Type B pancreatic cell (in vitro differentiated cells): ENCODE measurements around the gene PRPF4. TPM values are rescaled to one million over a fixed set of nuclear protein-coding genes. Genes with fewer than 3 reads are reported as not detected.
"Not testable (repeated sequence)": the region's sequence is repeated elsewhere in the genome, so short reads cannot be mapped to it uniquely, and the experiment has no call there.

Experiments used
- DNase-seq: peaks from one replicate; pipeline ENCODE4 v3.0.0; 2021; ENCODE audit warnings: mixed read lengths; ENCODE audit not compliant: unreplicated experiment; ENCODE audit errors: extremely low spot score
- H3K27ac Mint-ChIP-seq: 2 replicates; pipeline ENCODE4 v1.8.0; 2021; ENCODE audit warnings: mild to moderate bottlenecking, mixed read lengths
- H3K27me3 Mint-ChIP-seq: 2 replicates; pipeline ENCODE4 v1.8.0; 2021; ENCODE audit warnings: mixed read lengths
- H3K36me3 Mint-ChIP-seq: 2 replicates; pipeline ENCODE4 v1.8.0; 2021; ENCODE audit warnings: mixed read lengths
- H3K4me1 Mint-ChIP-seq: one replicate; pipeline ENCODE4 v1.8.0; 2021; ENCODE audit warnings: mixed read lengths; ENCODE audit not compliant: unreplicated experiment
- H3K4me3 Mint-ChIP-seq: 2 replicates; pipeline ENCODE4 v1.8.0; 2021; ENCODE audit warnings: mild to moderate bottlenecking, mixed read lengths
- H3K9me3 Mint-ChIP-seq: 2 replicates; pipeline ENCODE4 v1.8.0; 2021; ENCODE audit warnings: mixed read lengths
- long read RNA-seq: library from polyadenylated mRNA; unstranded; transcript quantifications from one replicate; pipeline ENCODE4 v2.0.0, GENCODE V29; 2020
- total RNA-seq: library from RNA; stranded (reverse); gene quantifications from 2 replicates; pipeline ENCODE4 v1.2.1, GENCODE V29; 2021; ENCODE audit warnings: low replicate concordance
- TF ChIP-seq, protein P1 (sequence below): fragments of 200-600 bp; sonication (generic); conservative IDR thresholded peaks from 2 replicates; pipeline ENCODE4 v1.5.0; 2021; ENCODE audit warnings: antibody characterized with exemption, mild to moderate bottlenecking

The PRPF4 gene
- 27.2 and 38.0 TPM in 2 replicates for total RNA-seq
- long read RNA-seq, transcript PRPF4-202 (14 exons, 3,212 nt) = major isoform, 179 of 275 reads
- long read RNA-seq, transcript PRPF4-201 (14 exons, 2,787 nt) = minor isoform, 47 of 275 reads
- long read RNA-seq, partial matches to known transcripts = 13 of 275 reads
- long read RNA-seq, other reads (novel, unspliced or antisense) = 36 of 275 reads

- peaks cover 18% of the 10 kb centered on the region for H3K36me3 Mint-ChIP-seq
- TF ChIP-seq, protein P1, sequence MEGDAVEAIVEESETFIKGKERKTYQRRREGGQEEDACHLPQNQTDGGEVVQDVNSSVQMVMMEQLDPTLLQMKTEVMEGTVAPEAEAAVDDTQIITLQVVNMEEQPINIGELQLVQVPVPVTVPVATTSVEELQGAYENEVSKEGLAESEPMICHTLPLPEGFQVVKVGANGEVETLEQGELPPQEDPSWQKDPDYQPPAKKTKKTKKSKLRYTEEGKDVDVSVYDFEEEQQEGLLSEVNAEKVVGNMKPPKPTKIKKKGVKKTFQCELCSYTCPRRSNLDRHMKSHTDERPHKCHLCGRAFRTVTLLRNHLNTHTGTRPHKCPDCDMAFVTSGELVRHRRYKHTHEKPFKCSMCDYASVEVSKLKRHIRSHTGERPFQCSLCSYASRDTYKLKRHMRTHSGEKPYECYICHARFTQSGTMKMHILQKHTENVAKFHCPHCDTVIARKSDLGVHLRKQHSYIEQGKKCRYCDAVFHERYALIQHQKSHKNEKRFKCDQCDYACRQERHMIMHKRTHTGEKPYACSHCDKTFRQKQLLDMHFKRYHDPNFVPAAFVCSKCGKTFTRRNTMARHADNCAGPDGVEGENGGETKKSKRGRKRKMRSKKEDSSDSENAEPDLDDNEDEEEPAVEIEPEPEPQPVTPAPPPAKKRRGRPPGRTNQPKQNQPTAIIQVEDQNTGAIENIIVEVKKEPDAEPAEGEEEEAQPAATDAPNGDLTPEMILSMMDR = no peak
- peaks cover 13% of the 10 kb centered on the region for H3K4me1 Mint-ChIP-seq
- no peaks in the 10 kb centered on the region for H3K9me3 Mint-ChIP-seq
- H3K27ac Mint-ChIP-seq = no peak within 1 kb of the TSS
- peak; percentile 98 for DNase-seq
- H3K4me3 Mint-ChIP-seq = no peak within 1 kb of the TSS
- H3K27me3 Mint-ChIP-seq = no peaks in the 10 kb centered on the region
These were observed at the start of gene PRPF4, which contains the start of gene CDC26 for GRCh38 chr9:113275157-113276131. Gene PRPF4 (plus strand): TSS chr9:113275658. CDS start chr9:113275744, 86 bp downstream. Gene CDC26 (minus strand): TSS chr9:113275572. CDS start chr9:113272507, 3,065 bp downstream.

- no peak overlapping the region for H3K27ac Mint-ChIP-seq
- H3K36me3 Mint-ChIP-seq = peaks cover 5% of the 10 kb centered on the region
- no peaks in the 10 kb centered on the region for H3K27me3 Mint-ChIP-seq
- no peaks in the 10 kb centered on the region for H3K9me3 Mint-ChIP-seq
- peaks cover 31% of the 10 kb centered on the region for H3K4me1 Mint-ChIP-seq
- H3K4me3 Mint-ChIP-seq = no peak overlapping the region
- DNase-seq = no peak
- TF ChIP-seq, protein P1 = no peak
These were observed 48.0 kb upstream of the PRPF4 start for GRCh38 chr9:113227436-113227835.

DNA sequence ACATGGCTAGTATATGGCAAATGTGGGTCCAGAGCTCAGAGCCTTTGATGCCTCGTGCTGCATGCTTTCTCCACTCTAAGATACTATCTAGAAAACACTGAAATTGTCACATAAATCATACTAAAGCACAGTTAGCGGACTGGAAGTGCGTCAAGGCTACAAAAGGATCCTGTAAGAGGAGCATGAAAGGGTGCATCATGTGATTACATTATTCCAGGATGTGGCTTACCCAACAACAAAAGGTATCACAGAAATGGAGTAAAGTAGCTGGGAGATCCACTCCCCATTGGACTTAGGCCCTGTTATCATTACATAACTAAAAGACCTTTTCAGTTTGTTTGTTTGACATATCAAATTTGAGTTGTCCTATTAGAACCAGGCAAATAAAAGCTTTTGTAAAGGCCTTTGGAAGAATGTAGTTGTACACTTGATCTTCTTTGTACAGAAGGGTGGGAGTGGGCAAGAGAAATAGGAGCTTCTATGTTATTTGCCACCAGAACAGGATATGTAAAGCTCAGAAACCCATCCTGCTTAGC lies 47.3 kb upstream of the PRPF4 start:
- DNase-seq = no peak

GRCh38 chr9:113231701-113232100 lies 43.8 kb upstream of the PRPF4 start:
- Mint-ChIP-seq H3K27ac (no peak overlapping the region), H3K36me3 (peaks cover 5% of the 10 kb centered on the region), H3K9me3 (no peaks in the 10 kb centered on the region), H3K27me3 (no peaks in the 10 kb centered on the region), H3K4me1 (peaks cover 21% of the 10 kb centered on the region), H3K4me3 (no peak overlapping the region)
- TF ChIP-seq, protein P1 = no peak
- no peak for DNase-seq

More for the DNA sequence above, 47.3 kb upstream of the PRPF4 start:
- Mint-ChIP-seq H3K27me3 (no peaks in the 10 kb centered on the region), H3K27ac (no peak overlapping the region), H3K4me3 (no peak overlapping the region), H3K4me1 (peaks cover 28% of the 10 kb centered on the region), H3K9me3 (no peaks in the 10 kb centered on the region), H3K36me3 (peaks cover 5% of the 10 kb centered on the region)
- TF ChIP-seq, protein P1 = no peak

GRCh38 chr9:113235701-113236255 lies 39.7 kb upstream of the PRPF4 start:
- peaks cover 14% of the 10 kb centered on the region for H3K4me1 Mint-ChIP-seq
- DNase-seq, H3K27me3 Mint-ChIP-seq, H3K4me3 Mint-ChIP-seq, H3K36me3 Mint-ChIP-seq, H3K9me3 Mint-ChIP-seq: not testable (repeated sequence)
- H3K27ac Mint-ChIP-seq = peak overlapping the region; percentile 69
